ENCODE results near the gene MKI67. TPM values are rescaled to one million over a fixed set of nuclear protein-coding genes. Genes with fewer than 3 reads are reported as not detected.

MKI67 gene
- total RNA-seq, 1 donor: 38.7 TPM

DNA sequence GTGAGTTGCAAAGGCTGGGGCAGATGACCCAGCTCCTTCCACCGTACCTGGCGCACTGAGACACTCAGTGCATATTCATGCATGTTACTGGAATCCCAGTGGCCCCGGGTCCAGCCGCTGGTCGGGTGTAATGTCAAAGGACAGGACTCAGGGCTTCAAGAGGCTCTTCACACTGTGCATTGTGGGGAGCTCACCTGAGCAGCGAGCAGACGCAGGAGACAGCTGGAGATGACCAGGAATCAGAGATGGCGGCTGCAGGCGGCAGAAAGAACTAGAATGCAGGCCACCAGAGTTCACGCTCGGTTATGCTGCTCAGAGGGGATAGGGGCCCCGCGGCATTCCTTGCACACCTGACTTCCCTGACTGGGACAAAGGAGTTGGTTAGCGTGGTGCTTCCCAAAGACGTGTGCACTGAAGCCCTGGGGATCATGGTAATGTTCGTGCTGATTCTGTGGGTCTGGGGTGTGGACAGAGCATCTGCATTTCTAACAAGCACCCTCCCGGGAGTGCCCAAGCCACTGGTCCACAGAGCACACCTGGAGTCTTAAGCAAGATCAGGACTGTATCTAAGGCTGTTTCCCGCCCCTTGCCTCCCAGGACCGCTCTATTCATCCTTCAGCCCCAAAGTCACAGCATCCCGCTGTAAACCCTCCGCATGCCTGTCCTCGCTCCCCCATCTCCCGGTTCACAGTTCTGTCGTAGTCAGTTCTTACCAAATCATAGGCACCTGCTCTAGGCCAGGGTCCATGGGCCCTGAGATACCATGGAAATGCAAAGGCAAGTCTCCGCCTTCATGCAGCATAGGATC is 71.0 kb downstream of the MKI67 start:
- DNase-seq (ENCODE audit: low read depth): no peak
- no peak overlapping the region for H3K4me3 ChIP-seq (ENCODE audit: low read depth, low read length)
- TF ChIP-seq, protein P1, sequence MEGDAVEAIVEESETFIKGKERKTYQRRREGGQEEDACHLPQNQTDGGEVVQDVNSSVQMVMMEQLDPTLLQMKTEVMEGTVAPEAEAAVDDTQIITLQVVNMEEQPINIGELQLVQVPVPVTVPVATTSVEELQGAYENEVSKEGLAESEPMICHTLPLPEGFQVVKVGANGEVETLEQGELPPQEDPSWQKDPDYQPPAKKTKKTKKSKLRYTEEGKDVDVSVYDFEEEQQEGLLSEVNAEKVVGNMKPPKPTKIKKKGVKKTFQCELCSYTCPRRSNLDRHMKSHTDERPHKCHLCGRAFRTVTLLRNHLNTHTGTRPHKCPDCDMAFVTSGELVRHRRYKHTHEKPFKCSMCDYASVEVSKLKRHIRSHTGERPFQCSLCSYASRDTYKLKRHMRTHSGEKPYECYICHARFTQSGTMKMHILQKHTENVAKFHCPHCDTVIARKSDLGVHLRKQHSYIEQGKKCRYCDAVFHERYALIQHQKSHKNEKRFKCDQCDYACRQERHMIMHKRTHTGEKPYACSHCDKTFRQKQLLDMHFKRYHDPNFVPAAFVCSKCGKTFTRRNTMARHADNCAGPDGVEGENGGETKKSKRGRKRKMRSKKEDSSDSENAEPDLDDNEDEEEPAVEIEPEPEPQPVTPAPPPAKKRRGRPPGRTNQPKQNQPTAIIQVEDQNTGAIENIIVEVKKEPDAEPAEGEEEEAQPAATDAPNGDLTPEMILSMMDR (IDR thresholded peaks at IDR 0.05; ENCODE audit: insufficient read depth, low read length): no peak

DNA sequence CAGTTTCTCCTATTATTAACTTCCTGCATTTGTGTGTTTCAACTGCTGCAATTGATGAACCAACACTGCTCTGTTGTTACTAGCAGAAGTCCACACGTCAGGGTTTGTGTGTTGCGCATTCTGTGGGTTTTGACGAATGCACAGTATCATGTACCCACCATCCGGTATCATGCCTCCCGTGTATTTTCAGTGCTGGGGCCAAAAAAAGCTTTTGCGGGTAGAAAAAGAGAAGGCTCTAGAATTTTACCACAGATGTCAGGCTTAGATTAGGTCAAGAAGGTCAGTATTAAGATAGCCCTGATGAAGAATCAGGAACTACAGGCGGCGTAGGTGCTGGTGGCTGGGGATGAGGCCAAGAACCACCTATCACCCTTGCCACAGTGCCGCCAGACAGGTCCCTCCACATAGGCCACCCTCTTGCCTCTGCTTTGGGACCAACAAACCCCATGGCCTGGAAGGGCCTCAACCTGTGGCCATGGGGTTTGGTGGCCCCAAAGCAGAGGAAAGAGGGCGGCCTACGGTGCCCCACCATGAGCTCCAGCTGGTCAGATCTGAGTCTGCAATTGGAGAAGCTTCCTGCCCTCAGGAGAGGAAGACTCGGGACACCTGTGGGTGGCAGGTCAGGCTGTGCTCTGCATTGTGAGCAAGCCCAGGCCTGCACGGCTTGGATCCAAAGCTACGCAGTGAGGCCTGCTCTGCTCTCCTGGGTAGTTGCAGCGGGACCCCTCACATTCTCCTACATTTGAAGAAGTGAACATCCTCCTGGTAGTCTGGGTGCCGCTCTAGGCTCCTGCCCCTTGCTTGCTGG is 71.9 kb downstream of the MKI67 start:
- TF ChIP-seq, protein P1 (IDR thresholded peaks at IDR 0.05; ENCODE audit: insufficient read depth, low read length): no peak
- DNase-seq (ENCODE audit: low read depth): no peak
- H3K4me3 ChIP-seq (ENCODE audit: low read depth, low read length): no peak overlapping the region

DNA sequence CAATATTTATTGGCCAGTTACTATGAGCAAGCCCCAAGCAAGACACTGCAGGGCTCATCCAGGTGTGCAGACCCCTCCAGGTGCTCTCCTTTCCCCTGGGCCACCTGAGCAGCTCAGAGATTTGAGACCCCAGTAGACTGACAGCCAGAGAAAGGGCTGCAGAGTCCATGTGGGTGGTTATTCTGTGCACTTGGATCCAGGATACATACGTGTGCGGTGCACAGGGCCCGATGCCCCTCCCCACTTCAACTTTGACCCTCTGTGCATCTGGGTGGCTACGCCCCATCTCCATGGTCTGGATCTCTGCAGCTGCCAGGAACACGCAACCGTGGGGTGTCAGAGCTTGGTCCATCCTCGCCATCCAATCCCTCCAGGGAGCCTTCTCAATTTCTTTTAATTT is 72.9 kb downstream of the MKI67 start:
- TF ChIP-seq, protein P1 (IDR thresholded peaks at IDR 0.05; ENCODE audit: insufficient read depth, low read length): no peak
- DNase-seq (ENCODE audit: low read depth): no peak
- H3K4me3 ChIP-seq (ENCODE audit: low read depth, low read length): no peak overlapping the region

DNA sequence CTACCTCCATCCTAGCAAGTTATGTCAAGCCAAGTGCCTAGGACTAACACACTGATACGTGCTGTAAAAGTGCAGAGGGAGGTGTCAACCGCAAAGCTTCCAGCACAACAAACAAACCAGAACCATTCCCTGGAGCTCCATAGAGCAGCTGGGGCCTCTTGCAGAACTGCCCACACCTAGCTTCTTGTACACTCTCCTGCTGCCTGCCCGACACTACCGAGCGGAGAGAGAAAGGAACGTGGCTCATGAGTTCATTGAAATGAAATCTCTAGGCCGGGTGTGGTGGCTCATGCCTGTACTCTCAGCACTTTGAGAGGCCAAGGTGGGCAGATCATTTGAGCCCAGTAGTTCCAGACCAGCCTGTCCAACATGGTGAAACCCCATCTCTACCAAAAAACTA is 73.5 kb downstream of the MKI67 start:
- no peak overlapping the region for H3K4me3 ChIP-seq (ENCODE audit: low read depth, low read length)
- DNase-seq (ENCODE audit: low read depth): no peak
- TF ChIP-seq, protein P1 (IDR thresholded peaks at IDR 0.05; ENCODE audit: insufficient read depth, low read length): no peak

DNA sequence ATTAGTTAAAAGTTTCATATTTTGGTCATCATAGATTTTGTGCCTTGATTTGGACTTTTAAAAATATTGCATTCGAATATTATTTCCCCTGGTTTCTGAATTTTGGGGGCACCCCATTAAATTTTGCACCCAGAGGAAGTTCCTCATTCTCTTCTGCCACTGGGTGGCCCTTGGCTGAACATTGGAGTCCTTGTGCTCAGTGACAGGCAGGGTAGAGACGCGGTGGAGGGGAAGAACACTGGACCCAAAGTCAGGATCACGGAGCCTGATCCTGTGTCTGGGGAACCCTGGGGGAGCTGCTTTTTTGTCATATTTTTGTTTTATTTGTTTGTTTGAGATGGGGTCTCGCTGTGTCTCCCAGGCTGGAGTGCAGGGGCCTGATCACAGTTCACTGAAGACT is 74.7 kb downstream of the MKI67 start:
- no peak for DNase-seq (ENCODE audit: low read depth)
- TF ChIP-seq, protein P1 (IDR thresholded peaks at IDR 0.05; ENCODE audit: insufficient read depth, low read length): no peak
- H3K4me3 ChIP-seq (ENCODE audit: low read depth, low read length): no peak overlapping the region

DNA sequence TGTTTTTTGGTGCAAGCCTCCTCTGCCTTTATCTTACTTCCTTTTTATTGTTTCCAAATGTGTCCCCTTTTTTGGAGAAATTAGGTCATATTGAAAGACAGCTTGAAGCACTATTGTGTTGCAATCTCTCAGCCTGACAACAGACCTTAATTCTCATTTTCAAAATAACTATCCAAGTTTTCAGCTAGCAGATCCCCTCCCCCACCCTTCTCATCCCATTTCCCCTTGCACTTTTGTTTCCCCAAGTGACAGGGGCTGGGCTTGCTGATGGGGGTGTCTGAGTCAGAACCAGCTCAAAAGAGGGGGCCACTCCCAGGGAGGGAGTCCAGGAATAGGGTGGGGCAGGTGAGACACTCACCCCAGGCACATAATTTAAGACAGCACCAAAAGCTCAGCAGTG is 75.3 kb downstream of the MKI67 start:
- H3K4me3 ChIP-seq (ENCODE audit: low read depth, low read length): no peak overlapping the region
- DNase-seq (ENCODE audit: low read depth): no peak
- TF ChIP-seq, protein P1 (IDR thresholded peaks at IDR 0.05; ENCODE audit: insufficient read depth, low read length): no peak

All from fibroblast of the aortic adventitia (primary cell).